ENCODE measurements around the gene ALKBH6.

The ALKBH6 gene

DNA sequence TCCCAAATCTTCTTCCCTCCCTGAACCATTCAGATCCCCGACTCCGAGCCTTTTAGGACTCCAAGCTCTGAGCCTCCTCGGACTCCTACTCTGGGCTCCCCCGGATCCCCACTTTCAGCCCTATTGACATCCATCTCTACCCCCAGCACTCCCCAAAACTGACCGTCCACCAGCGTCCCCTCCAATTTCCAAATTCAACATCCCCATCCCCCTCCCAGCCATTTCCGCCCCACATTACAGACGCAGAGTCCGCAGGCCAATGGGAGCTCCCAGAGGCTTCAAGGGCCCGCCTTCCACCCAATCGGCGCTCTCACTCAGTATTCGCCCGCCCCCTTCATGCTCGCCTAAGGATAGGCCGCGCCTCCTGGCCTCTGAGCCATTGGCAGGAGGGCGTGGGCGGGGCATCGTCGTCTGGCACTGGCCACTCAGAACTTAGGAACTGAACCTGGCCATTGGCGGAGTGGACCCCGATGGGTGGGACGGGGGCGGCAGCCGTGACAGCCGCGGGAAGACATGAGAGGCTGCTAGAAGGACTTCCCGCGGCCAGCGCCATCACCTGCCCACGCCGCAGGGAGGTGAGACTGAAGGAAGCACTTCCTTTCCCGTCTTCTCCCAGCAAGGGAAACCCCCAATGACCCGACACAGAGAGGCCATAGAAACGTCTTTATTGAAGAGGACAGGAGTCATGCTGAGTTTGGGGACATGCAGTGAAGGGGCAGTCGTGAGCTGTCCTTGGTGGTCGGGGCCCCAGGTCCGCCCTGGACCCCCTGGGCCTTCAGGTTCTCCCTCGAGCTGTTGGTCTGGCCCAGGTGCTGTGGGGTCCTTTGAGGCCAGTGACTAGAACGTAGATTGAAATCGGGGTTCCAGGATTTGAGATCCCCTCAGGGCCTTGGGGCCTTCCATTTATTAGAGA is at the start of gene ALKBH6:
Gene ALKBH6 (minus strand): TSS at position 202 of the 913 bp plus-strand sequence. CDS start 816 bp downstream, outside the sequence.
- peak; percentile 99 for DNase-seq (ENCODE audit: low read depth)
- H3K4me3 ChIP-seq (ENCODE audit: low read depth, low read length), result peak within 1 kb of the TSS; percentile 66
- TF ChIP-seq, protein P1, sequence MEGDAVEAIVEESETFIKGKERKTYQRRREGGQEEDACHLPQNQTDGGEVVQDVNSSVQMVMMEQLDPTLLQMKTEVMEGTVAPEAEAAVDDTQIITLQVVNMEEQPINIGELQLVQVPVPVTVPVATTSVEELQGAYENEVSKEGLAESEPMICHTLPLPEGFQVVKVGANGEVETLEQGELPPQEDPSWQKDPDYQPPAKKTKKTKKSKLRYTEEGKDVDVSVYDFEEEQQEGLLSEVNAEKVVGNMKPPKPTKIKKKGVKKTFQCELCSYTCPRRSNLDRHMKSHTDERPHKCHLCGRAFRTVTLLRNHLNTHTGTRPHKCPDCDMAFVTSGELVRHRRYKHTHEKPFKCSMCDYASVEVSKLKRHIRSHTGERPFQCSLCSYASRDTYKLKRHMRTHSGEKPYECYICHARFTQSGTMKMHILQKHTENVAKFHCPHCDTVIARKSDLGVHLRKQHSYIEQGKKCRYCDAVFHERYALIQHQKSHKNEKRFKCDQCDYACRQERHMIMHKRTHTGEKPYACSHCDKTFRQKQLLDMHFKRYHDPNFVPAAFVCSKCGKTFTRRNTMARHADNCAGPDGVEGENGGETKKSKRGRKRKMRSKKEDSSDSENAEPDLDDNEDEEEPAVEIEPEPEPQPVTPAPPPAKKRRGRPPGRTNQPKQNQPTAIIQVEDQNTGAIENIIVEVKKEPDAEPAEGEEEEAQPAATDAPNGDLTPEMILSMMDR (conservative IDR thresholded peaks at IDR 0.05; ENCODE audit: low read depth, low read length), result no peak

DNA sequence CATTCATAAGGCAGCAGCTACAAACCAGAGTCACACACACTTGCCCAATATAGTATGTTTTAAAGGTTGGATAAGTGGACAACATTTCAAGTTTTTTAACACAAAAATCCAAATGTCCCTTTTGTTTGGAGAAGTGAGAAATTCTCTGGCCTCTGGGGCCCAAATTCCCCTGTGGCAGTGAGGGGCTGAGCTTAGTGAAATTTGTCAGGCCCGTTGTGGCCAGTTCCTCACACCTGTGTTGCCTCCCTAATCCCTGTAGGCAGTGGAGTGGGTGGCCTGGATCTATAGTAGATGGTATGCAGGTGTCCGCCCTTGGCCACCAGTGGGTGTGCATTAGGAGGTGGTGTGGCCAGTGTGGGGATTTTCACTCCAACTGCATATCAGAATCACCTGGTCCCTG is 47.4 kb upstream of the ALKBH6 start:
- no peak for DNase-seq (ENCODE audit: low read depth)
- no peak overlapping the region for H3K4me3 ChIP-seq (ENCODE audit: low read depth, low read length)
- TF ChIP-seq, protein P1 (conservative IDR thresholded peaks at IDR 0.05; ENCODE audit: low read depth, low read length), result no peak

- DNase-seq (ENCODE audit: low read depth), result peak; percentile 86
- H3K4me3 ChIP-seq (ENCODE audit: low read depth, low read length), result no peak overlapping the region
- TF ChIP-seq, protein P1 (conservative IDR thresholded peaks at IDR 0.05; ENCODE audit: low read depth, low read length), result peak; percentile 90
Observed at GRCh38 chr19:36060430-36060829, 46.4 kb upstream of the ALKBH6 start.

DNA sequence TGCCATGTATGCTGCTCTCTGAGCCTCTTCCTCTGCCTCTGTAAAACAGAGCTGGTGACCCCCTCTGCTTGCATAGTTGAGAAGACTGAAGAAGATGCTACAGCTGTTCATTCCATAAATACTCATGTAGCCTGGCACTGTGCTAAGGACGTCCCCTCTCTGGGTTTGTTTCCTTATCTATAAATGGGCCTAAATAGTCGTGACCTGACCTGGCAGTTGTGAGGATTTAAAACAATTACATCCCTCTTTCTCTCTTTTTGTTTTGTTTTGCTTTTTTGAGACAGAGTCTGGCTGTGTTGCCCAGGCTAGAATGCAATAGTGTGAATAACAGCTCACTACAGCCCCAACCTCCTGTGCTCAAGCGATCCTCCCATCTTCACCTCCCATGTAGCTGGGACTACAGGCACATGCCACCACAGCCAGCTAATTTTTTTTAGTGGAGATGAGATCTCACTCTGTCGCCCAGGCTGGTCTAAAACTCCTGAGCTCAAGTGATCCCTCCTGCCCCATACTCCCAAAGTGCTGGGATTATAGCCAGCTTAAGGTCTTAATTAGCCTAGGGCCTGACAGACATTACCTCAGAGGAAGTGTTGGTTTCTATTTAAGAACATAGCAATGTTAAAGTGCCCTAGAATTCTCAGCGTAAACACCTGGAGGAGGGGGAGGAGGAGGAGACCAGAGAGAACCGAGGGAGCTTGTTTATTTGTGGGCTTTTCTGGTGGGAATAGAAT is 45.3 kb upstream of the ALKBH6 start:
- no peak for DNase-seq (ENCODE audit: low read depth)
- H3K4me3 ChIP-seq (ENCODE audit: low read depth, low read length), result no peak overlapping the region
- TF ChIP-seq, protein P1 (conservative IDR thresholded peaks at IDR 0.05; ENCODE audit: low read depth, low read length), result no peak

DNA sequence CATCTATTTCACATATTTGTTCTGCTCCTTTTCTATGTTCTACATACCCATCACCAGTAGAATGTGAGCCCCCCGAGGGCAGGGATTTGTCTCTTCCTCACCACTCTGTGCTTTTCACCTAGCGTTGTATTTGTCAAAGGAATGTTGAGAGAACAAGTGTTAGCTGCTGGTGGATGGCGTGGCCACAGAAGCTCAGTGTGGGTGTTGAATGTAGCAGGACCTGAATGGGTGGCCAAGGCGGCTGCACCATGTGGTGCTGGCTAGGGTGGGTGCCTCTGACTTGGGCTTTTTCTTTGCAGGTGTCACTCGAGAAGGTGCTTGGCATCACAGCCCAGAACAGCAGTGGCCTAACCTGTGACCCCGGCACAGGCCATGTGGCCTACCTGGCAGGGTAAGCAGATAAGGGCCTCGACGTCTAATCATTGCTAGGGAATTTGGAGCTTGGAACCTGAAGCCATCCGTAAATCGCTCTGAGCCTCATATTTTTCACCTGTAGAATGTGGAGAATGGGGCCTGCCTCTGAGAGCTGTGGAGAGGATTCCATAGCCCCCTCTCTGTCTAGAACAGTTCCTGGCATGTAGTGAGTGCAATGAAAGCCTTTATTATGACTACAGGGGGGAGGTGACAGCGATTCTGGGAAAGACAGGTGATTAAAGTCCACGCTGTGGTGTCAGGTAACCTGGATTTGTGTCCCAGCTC is 44.6 kb upstream of the ALKBH6 start:
- no peak overlapping the region for H3K4me3 ChIP-seq (ENCODE audit: low read depth, low read length)
- TF ChIP-seq, protein P1 (conservative IDR thresholded peaks at IDR 0.05; ENCODE audit: low read depth, low read length), result no peak
- DNase-seq (ENCODE audit: low read depth), result no peak

DNA sequence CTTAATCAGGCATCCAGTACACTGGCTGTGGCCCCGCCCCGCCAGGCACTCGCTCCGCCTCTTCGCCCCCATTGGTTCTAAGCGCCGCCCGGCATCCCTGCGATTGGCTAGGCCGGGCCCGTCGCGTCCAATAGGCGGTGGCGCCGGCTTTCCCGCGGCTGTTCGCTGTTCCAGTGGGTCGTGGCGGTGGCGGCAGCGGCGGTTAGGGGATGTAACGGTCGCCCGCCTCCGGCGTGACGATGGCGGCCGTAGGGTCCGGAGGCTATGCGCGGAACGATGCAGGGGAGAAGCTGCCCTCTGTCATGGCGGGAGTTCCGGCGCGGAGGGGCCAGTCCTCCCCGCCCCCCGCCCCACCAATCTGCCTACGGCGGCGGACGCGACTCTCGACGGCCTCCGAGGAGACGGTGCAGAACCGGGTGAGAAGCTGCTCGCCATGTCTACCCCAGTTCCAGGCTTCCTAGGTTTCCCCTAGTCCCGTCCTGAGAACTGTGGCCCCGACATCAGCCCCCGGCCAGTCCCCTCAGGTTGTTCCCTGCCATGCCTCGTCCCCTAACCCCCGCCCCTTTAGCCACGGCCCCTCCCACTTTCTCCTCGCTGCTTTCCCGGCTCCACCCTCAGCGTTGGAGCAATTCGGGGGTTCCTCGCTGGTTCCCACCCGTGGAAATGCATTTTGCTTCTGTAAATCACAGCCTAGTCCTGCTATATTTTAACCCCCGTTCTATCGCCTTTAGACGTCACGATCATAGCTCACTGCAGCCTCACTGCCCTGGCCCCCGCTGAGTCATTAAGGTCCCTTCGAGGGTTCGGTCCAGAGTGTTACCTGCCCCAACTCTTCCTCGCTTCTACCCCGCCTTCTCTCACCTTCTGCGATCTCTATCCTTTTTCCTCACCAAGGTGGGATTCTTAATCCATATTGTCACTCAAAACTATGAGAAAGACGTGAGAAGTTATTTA is 41.0 kb upstream of the ALKBH6 start, which contains the start of gene WDR62:
Gene WDR62 (plus strand): TSS at position 165 of the 954 bp plus-strand sequence. CDS start 75 bp downstream, at position 240.
- TF ChIP-seq, protein P1 (conservative IDR thresholded peaks at IDR 0.05; ENCODE audit: low read depth, low read length), result no peak
- DNase-seq (ENCODE audit: low read depth), result peak; percentile 92
- H3K4me3 ChIP-seq (ENCODE audit: low read depth, low read length), result peak within 1 kb of the TSS; percentile 74

Measured in choroid plexus epithelial cell (primary cell).